Parathyroid adenoma (tissue), 2 donors: Measurements from ENCODE around the gene C4orf50.

Experiments
- H2AFZ ChIP-seq: fragments of 300-600 bp; sonication (generic); one replicate; pipeline ENCODE4 v1.7.0; 2017; ENCODE audit warnings: antibody characterized with exemption, mild to moderate bottlenecking
- H3K27ac ChIP-seq: fragments of 300-600 bp; sonication (generic); one replicate; pipeline ENCODE4 v1.7.0; 2017
- H3K27me3 ChIP-seq: fragments of 300-600 bp; sonication (generic); one replicate; pipeline ENCODE4 v1.7.0; 2017; ENCODE audit warnings: low read length; ENCODE audit not compliant: control insufficient read depth, insufficient read depth
- H3K36me3 ChIP-seq: fragments of 300-600 bp; sonication (generic); one replicate; pipeline ENCODE4 v1.7.0; 2017; ENCODE audit warnings: low read length; ENCODE audit not compliant: control insufficient read depth, insufficient read depth
- H3K4me1 ChIP-seq: fragments of 300-600 bp; sonication (generic); one replicate; pipeline ENCODE4 v1.7.0; 2017; ENCODE audit warnings: control low read depth
- H3K4me2 ChIP-seq: fragments of 300-600 bp; sonication (generic); one replicate; pipeline ENCODE4 v1.7.0; 2017; ENCODE audit warnings: low read length
- H3K4me3 ChIP-seq: fragments of 300-600 bp; sonication (generic); one replicate; pipeline ENCODE4 v1.7.0; 2017; ENCODE audit warnings: low read depth, low read length
- H3K79me2 ChIP-seq: fragments of 300-600 bp; sonication (generic); one replicate; pipeline ENCODE4 v1.7.0; 2017; ENCODE audit warnings: control low read depth
- H3K9ac ChIP-seq: fragments of 300-600 bp; sonication (generic); one replicate; pipeline ENCODE4 v1.7.0; 2017; ENCODE audit warnings: mild to moderate bottlenecking
- H3K9me3 ChIP-seq: fragments of 300-600 bp; sonication (generic); one replicate; pipeline ENCODE4 v1.7.0; 2017; ENCODE audit warnings: low read length; ENCODE audit not compliant: control insufficient read depth
- CTCF ChIP-seq: fragments of 300-600 bp; sonication (generic); IDR thresholded peaks from one replicate; pipeline ENCODE4 v1.7.0; 2017; ENCODE audit warnings: antibody characterized with exemption, mild to moderate bottlenecking
- donor health status: primary hyperparathyroidism.

Gene C4orf50

GRCh38 chr4:5976921-5977320 is 41.3 kb downstream of the C4orf50 start:
- H3K4me1 ChIP-seq: no peaks in the 10 kb centered on the region
- H3K27ac ChIP-seq: no peak overlapping the region
- no peak overlapping the region for H2AFZ ChIP-seq
- H3K9me3 ChIP-seq: no peaks in the 10 kb centered on the region
- H3K27me3 ChIP-seq: peaks cover 4% of the 10 kb centered on the region
- no peaks in the 10 kb centered on the region for H3K36me3 ChIP-seq
- no peak overlapping the region for H3K4me2 ChIP-seq
- no peak overlapping the region for H3K9ac ChIP-seq
- H3K79me2 ChIP-seq: no peaks in the 10 kb centered on the region
- no peak for TF ChIP-seq CTCF
- H3K4me3 ChIP-seq: no peak overlapping the region

- no peaks in the 10 kb centered on the region for H3K27me3 ChIP-seq
- H3K4me2 ChIP-seq: no peak overlapping the region
- no peak overlapping the region for H2AFZ ChIP-seq
- TF ChIP-seq CTCF: no peak
- H3K79me2 ChIP-seq: no peaks in the 10 kb centered on the region
- no peak overlapping the region for H3K4me3 ChIP-seq
- H3K27ac ChIP-seq: no peak overlapping the region
- no peaks in the 10 kb centered on the region for H3K9me3 ChIP-seq
- H3K9ac ChIP-seq: no peak overlapping the region
- no peaks in the 10 kb centered on the region for H3K4me1 ChIP-seq
- H3K36me3 ChIP-seq: no peaks in the 10 kb centered on the region
These were observed 41.8 kb downstream of the C4orf50 start for GRCh38 chr4:5976431-5976830.

GRCh38 chr4:5974321-5974720 is 43.9 kb downstream of the C4orf50 start:
- no peak overlapping the region for H3K27ac ChIP-seq
- H3K9me3 ChIP-seq: no peaks in the 10 kb centered on the region
- H3K4me1 ChIP-seq: no peaks in the 10 kb centered on the region
- H3K27me3 ChIP-seq: no peaks in the 10 kb centered on the region
- no peaks in the 10 kb centered on the region for H3K36me3 ChIP-seq
- H3K79me2 ChIP-seq: no peaks in the 10 kb centered on the region
- no peak overlapping the region for H2AFZ ChIP-seq
- no peak for TF ChIP-seq CTCF
- H3K4me2 ChIP-seq: no peak overlapping the region
- no peak overlapping the region for H3K4me3 ChIP-seq
- H3K9ac ChIP-seq: no peak overlapping the region

- Histone ChIP-seq H3K27ac (no peak overlapping the region), H3K9me3 (no peaks in the 10 kb centered on the region), H3K4me3 (no peak overlapping the region), H3K4me2 (no peak overlapping the region), H3K4me1 (no peaks in the 10 kb centered on the region), H3K9ac (no peak overlapping the region), H2AFZ (no peak overlapping the region), H3K36me3 (no peaks in the 10 kb centered on the region), H3K27me3 (no peaks in the 10 kb centered on the region), H3K79me2 (no peaks in the 10 kb centered on the region)
- TF ChIP-seq CTCF: no peak
These were observed 44.6 kb downstream of the C4orf50 start for GRCh38 chr4:5973486-5974220.

- Histone ChIP-seq H3K79me2 (no peaks in the 10 kb centered on the region), H3K9me3 (no peaks in the 10 kb centered on the region), H2AFZ (no peak overlapping the region), H3K9ac (no peak overlapping the region), H3K27ac (no peak overlapping the region), H3K4me1 (no peaks in the 10 kb centered on the region), H3K27me3 (no peaks in the 10 kb centered on the region), H3K4me2 (no peak overlapping the region), H3K4me3 (no peak overlapping the region), H3K36me3 (no peaks in the 10 kb centered on the region)
- no peak for TF ChIP-seq CTCF
These were observed 45.2 kb downstream of the C4orf50 start for GRCh38 chr4:5973033-5973432.
